ENCODE results near the gene CCT6A.
"Not testable (repeated sequence)": the region's sequence is repeated elsewhere in the genome, so short reads cannot be mapped to it uniquely, and the experiment has no call there.

Gene CCT6A

DNA sequence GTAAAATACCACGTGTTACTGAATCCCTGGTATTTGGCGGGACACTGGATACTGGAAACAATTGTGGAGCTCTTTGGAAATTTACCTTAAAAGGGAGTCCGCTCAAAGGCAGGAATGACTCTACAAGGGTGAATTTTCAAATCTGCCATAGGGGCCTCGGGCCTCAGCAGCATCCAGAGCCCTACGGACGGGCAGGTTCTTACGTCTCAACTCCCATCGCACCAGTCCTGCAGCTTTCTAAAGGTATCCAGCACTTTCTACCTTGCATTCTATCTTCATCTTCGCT lies 569 bp upstream of the CCT6A start:
- no peak for DNase-seq (ENCODE audit: low read depth)

DNA sequence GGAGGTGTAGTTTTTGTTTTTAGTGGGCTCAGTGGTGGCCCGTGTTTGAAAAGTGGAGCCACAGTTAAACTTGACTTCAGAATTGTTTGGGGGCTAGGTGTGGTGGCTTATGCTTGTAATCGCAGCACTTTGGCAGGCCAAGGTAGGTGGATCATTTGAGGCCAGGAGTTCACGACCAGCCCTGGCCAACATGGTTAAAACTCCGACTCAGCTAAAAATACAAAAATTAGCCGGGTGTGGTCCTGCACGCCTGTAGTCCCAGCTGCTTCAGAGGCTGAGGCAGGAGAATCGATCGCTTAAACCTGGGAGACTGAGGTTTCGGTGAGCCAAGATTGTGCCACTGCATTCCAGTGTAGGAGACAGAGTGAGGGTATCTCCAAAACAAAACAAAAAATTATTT lies 1.8 kb downstream of the CCT6A start:
- no peak for DNase-seq (ENCODE audit: low read depth)

- DNase-seq (ENCODE audit: low read depth) = no peak
Measured at GRCh38 chr7:56053993-56054392, 2.4 kb downstream of the CCT6A start.

GRCh38 chr7:56062382-56062781 lies 10.8 kb downstream of the CCT6A start:
- no peak for DNase-seq (ENCODE audit: low read depth)

- no peak for DNase-seq (ENCODE audit: low read depth)
Measured at GRCh38 chr7:56063500-56063881, 11.9 kb downstream of the CCT6A start.

- peak; percentile 90 for DNase-seq (ENCODE audit: low read depth)
Measured at GRCh38 chr7:56063882-56064625, 12.5 kb downstream of the CCT6A start, which contains the start of gene SUMF2. SUMF2 (plus strand) TSS chr7:56064286; CDS start chr7:56064312, 26 bp downstream.

- DNase-seq (ENCODE audit: low read depth) = not testable (repeated sequence)
Measured at GRCh38 chr7:56066376-56066775, 14.8 kb downstream of the CCT6A start.

GRCh38 chr7:56074371-56074791 lies 22.8 kb downstream of the CCT6A start:
- peak; percentile 52 for DNase-seq (ENCODE audit: low read depth)

DNA sequence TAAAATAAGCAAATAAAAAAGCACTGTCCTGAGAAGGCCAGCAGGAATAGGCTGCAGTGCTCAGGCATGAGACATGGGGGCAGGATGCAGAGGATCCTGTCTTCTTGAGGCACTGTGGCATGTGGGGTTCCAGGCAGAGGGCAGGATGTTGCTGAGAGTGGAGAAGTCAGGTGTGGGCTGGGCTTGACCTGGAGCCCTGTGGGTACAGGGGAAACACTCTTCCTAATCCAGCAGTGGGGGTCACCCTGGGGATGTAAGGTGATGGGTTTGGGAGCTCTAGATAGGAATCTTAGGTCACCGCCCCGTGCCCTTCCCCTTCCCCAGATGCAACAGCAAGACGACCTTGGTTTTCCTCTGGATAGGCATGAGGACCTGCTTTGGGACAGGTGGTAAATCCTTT lies 26.1 kb downstream of the CCT6A start:
- DNase-seq (ENCODE audit: low read depth) = no peak

DNA sequence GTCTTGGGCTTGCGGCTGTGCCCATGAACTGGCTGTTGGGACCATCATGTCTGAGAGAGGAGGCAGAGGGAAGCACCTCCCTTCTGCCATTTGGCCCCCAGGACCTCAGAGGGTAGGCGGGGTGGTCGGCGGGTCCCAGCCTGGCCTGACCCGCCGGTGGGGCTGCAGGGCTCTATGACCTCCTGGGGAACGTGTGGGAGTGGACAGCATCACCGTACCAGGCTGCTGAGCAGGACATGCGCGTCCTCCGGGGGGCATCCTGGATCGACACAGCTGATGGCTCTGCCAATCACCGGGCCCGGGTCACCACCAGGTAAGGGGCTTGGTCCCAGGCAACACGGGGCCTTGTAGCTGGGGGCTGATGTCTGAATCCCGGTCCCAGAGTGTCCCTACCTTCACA lies 26.6 kb downstream of the CCT6A start:
- DNase-seq (ENCODE audit: low read depth) = no peak

DNA sequence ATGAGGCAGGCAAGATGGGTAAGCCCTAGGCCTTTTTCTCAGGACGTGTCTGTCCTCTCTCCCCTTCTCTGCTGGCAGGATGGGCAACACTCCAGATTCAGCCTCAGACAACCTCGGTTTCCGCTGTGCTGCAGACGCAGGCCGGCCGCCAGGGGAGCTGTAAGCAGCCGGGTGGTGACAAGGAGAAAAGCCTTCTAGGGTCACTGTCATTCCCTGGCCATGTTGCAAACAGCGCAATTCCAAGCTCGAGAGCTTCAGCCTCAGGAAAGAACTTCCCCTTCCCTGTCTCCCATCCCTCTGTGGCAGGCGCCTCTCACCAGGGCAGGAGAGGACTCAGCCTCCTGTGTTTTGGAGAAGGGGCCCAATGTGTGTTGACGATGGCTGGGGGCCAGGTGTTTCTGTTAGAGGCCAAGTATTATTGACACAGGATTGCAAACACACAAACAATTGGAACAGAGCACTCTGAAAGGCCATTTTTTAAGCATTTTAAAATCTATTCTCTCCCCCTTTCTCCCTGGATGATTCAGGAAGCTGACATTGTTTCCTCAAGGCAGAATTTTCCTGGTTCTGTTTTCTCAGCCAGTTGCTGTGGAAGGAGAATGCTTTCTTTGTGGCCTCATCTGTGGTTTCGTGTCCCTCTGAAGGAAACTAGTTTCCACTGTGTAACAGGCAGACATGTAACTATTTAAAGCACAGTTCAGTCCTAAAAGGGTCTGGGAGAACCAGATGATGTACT lies 28.1 kb downstream of the CCT6A start:
- no peak for DNase-seq (ENCODE audit: low read depth)

DNA sequence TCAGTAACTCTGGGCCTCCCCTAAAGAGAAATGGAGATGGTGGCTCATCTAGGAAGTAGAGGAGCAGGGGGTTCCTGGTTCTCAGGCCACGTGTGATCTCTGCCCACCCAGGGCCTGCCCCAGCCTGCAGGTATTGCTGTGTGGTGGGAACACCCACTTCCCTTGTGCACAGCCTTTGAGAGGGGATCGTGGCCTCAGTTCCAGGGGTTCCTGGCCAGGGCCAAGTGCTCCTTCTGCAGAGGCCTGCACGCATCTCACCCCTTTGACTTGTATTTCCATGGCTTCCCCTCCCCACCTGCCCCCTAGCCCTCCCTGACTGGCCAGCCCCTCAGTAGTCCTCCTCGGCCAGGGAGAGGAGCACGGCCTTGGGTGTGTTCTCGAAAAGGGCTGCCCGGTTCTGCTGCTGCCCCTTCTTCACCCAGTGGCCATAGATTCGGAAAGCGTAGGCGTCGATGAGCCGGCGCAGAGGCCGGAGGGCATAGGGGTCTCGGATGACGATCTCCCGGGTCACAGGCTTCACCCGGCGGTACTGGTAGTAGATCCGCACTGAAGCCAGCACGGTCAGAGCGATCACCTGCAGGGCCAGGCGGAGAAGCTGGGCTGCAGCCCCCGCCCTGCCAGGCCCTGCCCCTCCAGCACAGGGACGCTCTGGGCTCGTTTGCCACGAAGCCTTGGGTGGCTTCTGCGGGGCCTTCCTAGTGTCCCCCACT lies 29.3 kb downstream of the CCT6A start:
- not testable (repeated sequence) for DNase-seq (ENCODE audit: low read depth)

- DNase-seq (ENCODE audit: low read depth) = no peak
Measured at GRCh38 chr7:56081626-56082340, 30.2 kb downstream of the CCT6A start.

DNA sequence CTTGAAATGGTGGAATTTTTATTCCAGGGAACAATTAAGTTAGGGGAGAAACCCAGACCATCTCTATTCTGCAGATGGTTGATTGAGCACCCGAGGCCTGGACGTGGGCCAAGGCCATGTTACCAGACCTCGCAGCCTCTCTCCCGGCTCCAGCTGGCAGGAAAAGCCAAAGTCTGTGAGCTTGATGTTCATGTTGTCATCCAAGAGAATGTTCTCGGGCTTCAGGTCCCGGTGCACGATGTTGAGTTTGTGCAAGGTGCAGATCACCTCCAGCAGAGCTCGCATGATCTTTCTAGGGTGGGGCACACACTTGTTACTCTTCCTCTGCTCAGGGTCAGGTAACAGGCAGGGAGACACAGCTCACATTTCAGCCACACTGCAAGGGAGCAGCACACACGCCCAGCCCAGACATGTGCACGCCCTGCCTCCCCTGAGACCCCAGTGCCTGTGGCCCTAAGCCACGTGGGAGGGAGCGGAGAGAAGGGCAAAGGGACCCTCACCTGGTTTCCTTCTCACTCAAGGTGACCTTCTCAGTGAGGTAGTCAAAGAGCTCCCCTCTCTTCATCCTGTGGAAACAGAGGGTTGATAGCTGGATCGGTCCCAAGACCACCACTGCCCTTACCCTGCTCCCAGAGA lies 31.7 kb downstream of the CCT6A start:
- no peak for DNase-seq (ENCODE audit: low read depth)

DNA sequence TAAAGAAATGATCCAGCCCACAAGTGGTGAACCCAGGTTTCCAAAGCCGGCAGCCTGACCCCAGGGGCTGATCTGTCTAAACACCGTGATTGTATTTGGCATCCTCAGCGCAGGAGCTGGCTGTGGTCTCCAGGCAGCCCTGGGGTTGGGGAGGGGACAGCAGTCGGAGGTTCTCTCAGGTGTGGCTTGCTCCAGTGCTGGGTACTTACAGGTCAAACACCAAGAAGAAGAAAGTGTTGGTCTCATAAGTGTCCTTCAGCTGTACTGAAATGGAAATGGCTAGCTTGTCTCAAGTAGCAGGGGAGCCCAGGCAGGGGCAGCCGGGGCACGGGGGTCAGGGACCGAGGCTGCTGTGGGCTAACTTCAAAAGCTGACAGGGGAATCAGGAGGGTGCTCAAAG lies 35.2 kb downstream of the CCT6A start:
- DNase-seq (ENCODE audit: low read depth) = no peak

DNA sequence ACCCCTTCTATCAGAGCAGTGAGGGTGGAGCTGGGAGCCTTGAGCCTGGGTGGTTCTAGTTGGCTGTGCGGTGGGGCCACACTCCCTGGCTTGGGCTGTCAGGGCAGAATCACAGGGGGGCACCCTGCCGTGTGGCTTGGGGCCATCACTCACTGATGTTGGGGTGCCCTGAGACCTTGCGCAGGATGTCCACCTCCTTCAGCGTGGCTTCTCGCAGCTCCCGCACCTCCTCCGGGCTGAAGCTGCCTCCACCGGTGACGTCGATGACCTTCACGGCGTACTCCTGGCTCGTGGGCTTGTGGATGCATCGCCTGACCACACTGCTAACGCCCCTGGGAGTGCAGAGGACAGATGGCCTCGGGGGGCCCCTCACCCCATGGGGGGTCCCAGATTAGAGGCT lies 35.9 kb downstream of the CCT6A start:
- no peak for DNase-seq (ENCODE audit: low read depth)

- no peak for DNase-seq (ENCODE audit: low read depth)
Measured at GRCh38 chr7:56091591-56091990, 40.0 kb downstream of the CCT6A start.

- DNase-seq (ENCODE audit: low read depth) = not testable (repeated sequence)
Measured at GRCh38 chr7:56092388-56092787, 40.8 kb downstream of the CCT6A start.

- no peak for DNase-seq (ENCODE audit: low read depth)
Measured at GRCh38 chr7:56092789-56093531, 41.4 kb downstream of the CCT6A start, which contains the start of gene PHKG1. PHKG1 (minus strand) TSS chr7:56092952; CDS start chr7:56088941, 4,011 bp downstream.

- DNase-seq (ENCODE audit: low read depth) = no peak
Measured at GRCh38 chr7:56097700-56098099, 46.1 kb downstream of the CCT6A start.

All from activated T-cell treated with anti-CD3 and anti-CD28 coated beads for 1 hour (primary cell).